A549 (cell line): ENCODE data around the gene PSMC3.

Experiments used
- HOXA7 ChIP-seq: fragments of 250-450 bp; sonication (Bioruptor Pico); IDR thresholded peaks from 2 replicates; pipeline ENCODE4 v1.5.0; 2020; ENCODE audit warnings: mild to moderate bottlenecking, moderate library complexity
- KDM1A ChIP-seq: fragments of 200-600 bp; sonication (generic); IDR thresholded peaks from 2 replicates; pipeline ENCODE4 v1.6.1; 2016; ENCODE audit warnings: low read depth, mild to moderate bottlenecking
- POLR2A ChIP-seq: IDR thresholded peaks from 2 replicates; pipeline ENCODE4 v1.6.1; 2012; ENCODE audit warnings: mild to moderate bottlenecking, low read length
- SMC3 ChIP-seq: fragments of >200 bp; sonication (Bioruptor Twin); formaldehyde crosslinking; IDR thresholded peaks from 3 replicates; pipeline ENCODE4 v1.6.1; 2018; ENCODE audit warnings: inconsistent platforms
- TF ChIP-seq, protein P1 (sequence below): fragments of >200 bp; sonication (Bioruptor Twin); formaldehyde crosslinking; IDR thresholded peaks from 3 replicates; pipeline ENCODE4 v1.5.1; 2016

DNA sequence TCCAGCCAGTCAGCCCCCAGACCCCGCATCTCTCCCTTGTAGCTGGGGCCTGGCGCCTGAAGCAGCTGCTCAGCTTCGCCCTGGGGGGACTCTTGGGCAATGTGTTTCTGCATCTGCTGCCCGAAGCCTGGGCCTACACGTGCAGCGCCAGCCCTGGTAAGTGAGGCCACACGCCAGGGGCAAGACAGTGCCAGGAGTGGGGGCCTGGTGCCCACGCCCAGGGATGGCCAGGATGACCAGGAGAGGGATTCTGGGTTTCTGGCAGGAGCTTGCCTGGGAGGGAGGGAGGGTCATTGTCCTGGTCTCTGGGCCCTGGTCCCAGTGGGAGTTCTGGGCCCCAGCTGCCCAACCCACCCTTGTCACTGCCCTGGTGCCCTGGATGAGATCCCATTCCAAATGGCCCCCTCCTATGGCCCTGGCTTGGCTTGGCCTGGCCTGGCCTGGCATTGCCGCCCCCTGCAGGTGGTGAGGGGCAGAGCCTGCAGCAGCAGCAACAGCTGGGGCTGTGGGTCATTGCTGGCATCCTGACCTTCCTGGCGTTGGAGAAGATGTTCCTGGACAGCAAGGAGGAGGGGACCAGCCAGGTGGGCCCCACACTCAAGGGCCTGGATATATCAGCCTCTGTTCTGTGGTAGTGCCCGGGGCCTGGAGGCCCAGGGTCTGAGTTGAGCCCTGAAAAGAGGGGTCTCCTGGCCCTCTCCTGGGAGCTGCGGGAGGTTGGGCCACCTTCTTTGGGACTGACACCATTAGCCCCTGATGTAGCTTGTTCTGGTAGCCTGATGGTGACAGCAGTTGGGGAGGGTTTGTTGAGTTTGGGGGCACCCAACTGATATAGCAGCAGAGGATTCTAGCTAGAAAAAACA is 14.1 kb downstream of the PSMC3 start:
- TF ChIP-seq KDM1A (no peak), POLR2A (no peak), HOXA7 (CRISPR knock-in tag) (no peak), SMC3 (no peak; the same call in 2 of the 3 replicates)
- TF ChIP-seq, protein P1, sequence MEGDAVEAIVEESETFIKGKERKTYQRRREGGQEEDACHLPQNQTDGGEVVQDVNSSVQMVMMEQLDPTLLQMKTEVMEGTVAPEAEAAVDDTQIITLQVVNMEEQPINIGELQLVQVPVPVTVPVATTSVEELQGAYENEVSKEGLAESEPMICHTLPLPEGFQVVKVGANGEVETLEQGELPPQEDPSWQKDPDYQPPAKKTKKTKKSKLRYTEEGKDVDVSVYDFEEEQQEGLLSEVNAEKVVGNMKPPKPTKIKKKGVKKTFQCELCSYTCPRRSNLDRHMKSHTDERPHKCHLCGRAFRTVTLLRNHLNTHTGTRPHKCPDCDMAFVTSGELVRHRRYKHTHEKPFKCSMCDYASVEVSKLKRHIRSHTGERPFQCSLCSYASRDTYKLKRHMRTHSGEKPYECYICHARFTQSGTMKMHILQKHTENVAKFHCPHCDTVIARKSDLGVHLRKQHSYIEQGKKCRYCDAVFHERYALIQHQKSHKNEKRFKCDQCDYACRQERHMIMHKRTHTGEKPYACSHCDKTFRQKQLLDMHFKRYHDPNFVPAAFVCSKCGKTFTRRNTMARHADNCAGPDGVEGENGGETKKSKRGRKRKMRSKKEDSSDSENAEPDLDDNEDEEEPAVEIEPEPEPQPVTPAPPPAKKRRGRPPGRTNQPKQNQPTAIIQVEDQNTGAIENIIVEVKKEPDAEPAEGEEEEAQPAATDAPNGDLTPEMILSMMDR: peak; percentile 66
